PC-9 (cell line): ENCODE data around the gene NTF4. TPM values are rescaled to one million over a fixed set of nuclear protein-coding genes. Genes with fewer than 3 reads are reported as not detected.
"Not testable (repeated sequence)": the region's sequence is repeated elsewhere in the genome, so short reads cannot be mapped to it uniquely, and the experiment has no call there.

Experiments
- BruUV-seq: library from RNA; stranded (reverse); fragments of 400-500 nt; replicated peaks from 2 replicates; lab custom pipeline; 2021; lab: Mats Ljungman, UMichigan
- CTCF ChIA-PET: fragments of 300-600 bp; sonication (Branson Sonifier 250); formaldehyde crosslinking; loops from one replicate; lab custom pipeline; 2022; ENCODE audit warnings: antibody characterized with exemption; lab: Charles Lee
- POLR2A ChIA-PET: fragments of 300-600 bp; sonication (Branson Sonifier 250); formaldehyde crosslinking; loops from one replicate; lab custom pipeline; 2022; ENCODE audit warnings: antibody characterized with exemption; ENCODE audit not compliant: unreplicated experiment; lab: Charles Lee
- DNase-seq, 2 experiments: peaks; one replicate each; pipeline versions ENCODE4 v3.0.0 to v3.0.0-alpha.2; 2015 to 2022; ENCODE audit warnings: mixed read lengths in 1 of 2
- H2AFZ ChIP-seq: fragments of 200-600 bp; sonication (generic); 2 replicates; pipeline ENCODE4 v1.8.1; 2017; ENCODE audit warnings: antibody characterized with exemption
- H3F3A ChIP-seq: fragments of 200-600 bp; sonication (generic); 2 replicates; pipeline ENCODE4 v1.8.1; 2017; ENCODE audit warnings: antibody characterized with exemption, mild to moderate bottlenecking, low read depth; ENCODE audit not compliant: insufficient read depth
- H3K27ac ChIP-seq: fragments of 200-600 bp; sonication (generic); 2 replicates; pipeline ENCODE4 v1.6.1; 2016; ENCODE audit warnings: mixed run types
- H3K27me3 ChIP-seq: fragments of 200-600 bp; sonication (generic); 2 replicates; pipeline ENCODE4 v1.6.1; 2016; ENCODE audit warnings: low read depth, mixed run types; ENCODE audit not compliant: insufficient read depth
- H3K36me3 ChIP-seq: fragments of 200-600 bp; sonication (generic); 2 replicates; pipeline ENCODE4 v1.6.1; 2016; ENCODE audit warnings: low read depth, mixed run types
- H3K4me1 ChIP-seq: fragments of 200-600 bp; sonication (generic); replicated peaks from 2 replicates; pipeline ENCODE4 v1.6.1; 2016; ENCODE audit warnings: mixed run types; ENCODE audit not compliant: insufficient read depth
- H3K4me2 ChIP-seq: fragments of 200-600 bp; sonication (generic); 2 replicates; pipeline ENCODE4 v1.6.1; 2017; ENCODE audit warnings: mixed run types
- H3K4me3 ChIP-seq: fragments of 200-600 bp; sonication (generic); 2 replicates; pipeline ENCODE4 v1.6.1; 2016; ENCODE audit warnings: mixed run types
- H3K79me2 ChIP-seq: fragments of 200-600 bp; sonication (generic); 2 replicates; pipeline ENCODE4 v1.6.1; 2017; ENCODE audit warnings: low read depth, mixed run types
- H3K9me2 ChIP-seq: fragments of 200-600 bp; sonication (generic); 2 replicates; pipeline ENCODE4 v1.8.1; 2017; ENCODE audit warnings: mild to moderate bottlenecking; ENCODE audit not compliant: insufficient read depth
- H3K9me3 ChIP-seq: fragments of 200-600 bp; sonication (generic); 2 replicates; pipeline ENCODE4 v1.8.1; 2016; ENCODE audit warnings: low read depth; ENCODE audit not compliant: insufficient read depth
- H4K20me1 ChIP-seq: fragments of 200-600 bp; sonication (generic); 2 replicates; pipeline ENCODE4 v1.8.1; 2017; ENCODE audit not compliant: insufficient read depth
- CTCF ChIP-seq: fragments of 200-600 bp; sonication (generic); conservative IDR thresholded peaks from 2 replicates; pipeline ENCODE4 v1.6.1; 2017; ENCODE audit warnings: mixed run types, antibody characterized with exemption, mild to moderate bottlenecking, moderate library complexity
- EZH2 ChIP-seq: fragments of 200-600 bp; sonication (generic); IDR thresholded peaks from 2 replicates; pipeline ENCODE4 v1.8.0; 2017; ENCODE audit warnings: antibody characterized with exemption, low read depth
- intact Hi-C: fragments of 100-400 bp; cut with micrococcal nuclease; formaldehyde crosslinking; loops from one replicate; pipeline ENCODE4 v1.10.0; 2022; ENCODE audit not compliant: unreplicated experiment
- total RNA-seq: library from RNA; stranded (reverse); gene quantifications from 2 replicates; pipeline ENCODE4 v1.2.3, GENCODE V29; 2021

The NTF4 gene
- total RNA-seq, 1 experiment from 2014 or later = 14.0 TPM

GRCh38 chr19:49057636-49058234 lies 6.9 kb downstream of the NTF4 start, which contains the start of gene CGB7:
Gene CGB7 (minus strand): TSS chr19:49057749. CDS start chr19:49055375, 2,374 bp downstream.
- H4K20me1 ChIP-seq = no peaks in the 10 kb centered on the region
- H3K27me3 ChIP-seq = no peaks in the 10 kb centered on the region
- H3F3A ChIP-seq = peaks cover 18% of the 10 kb centered on the region
- CTCF ChIA-PET = interaction anchor here (1.0 kb wide), 1 partner anchor 65 kb away, joined by 3 read pairs; the partner anchor contains the start of gene GYS1
- no peaks in the 10 kb centered on the region for H3K36me3 ChIP-seq
- peak within 1 kb of the TSS; percentile 94 for H3K4me2 ChIP-seq
- H2AFZ ChIP-seq = peak within 1 kb of the TSS; percentile 94
- no peaks in the 10 kb centered on the region for H3K9me3 ChIP-seq
- BruUV-seq = no TSS peak
- H3K4me3 ChIP-seq = peak within 1 kb of the TSS; percentile 63
- H3K27ac ChIP-seq = no peak within 1 kb of the TSS
- no peak for TF ChIP-seq CTCF
- no peak for TF ChIP-seq EZH2
- H3K79me2 ChIP-seq = no peaks in the 10 kb centered on the region
- POLR2A ChIA-PET = interaction anchor here (0.6 to 0.7 kb wide), 3 partner anchors 64 to 948 kb away, joined by 3 to 4 read pairs (median 3); partner anchors contain the start of gene GYS1
- intact Hi-C loops = loop anchor here (5.0 kb wide), 1 partner anchor 40 kb away; the partner anchor contains the start of gene LHB
- DNase-seq = peak in 1 of 2 experiments; percentile 81
- H3K9me2 ChIP-seq = no peaks in the 10 kb centered on the region
- 0 out of 2 replicates have a peak, but pooled peaks cover 10% of the 10 kb centered on the region for H3K4me1 ChIP-seq

- H2AFZ ChIP-seq, H3K27ac ChIP-seq, H3K9me2 ChIP-seq, DNase-seq, H3K9me3 ChIP-seq, H3K27me3 ChIP-seq, H3K36me3 ChIP-seq, H4K20me1 ChIP-seq, H3K79me2 ChIP-seq: not testable (repeated sequence)
- TSS peak; percentile 32 for BruUV-seq
- H3K4me2 ChIP-seq = peak overlapping the region; percentile 94
- ChIA-PET CTCF (interaction anchor here (1.0 kb wide), 1 partner anchor 64 kb away, joined by 3 read pairs; the partner anchor contains the start of gene GYS1), POLR2A (interaction anchor here (0.6 to 0.7 kb wide), 2 partner anchors 64 to 897 kb away, joined by 3 read pairs; partner anchors contain the start of gene GYS1)
- intact Hi-C loops = loop anchor here (5.0 kb wide), 1 partner anchor 40 kb away; the partner anchor contains the start of gene LHB
- peaks cover 22% of the 10 kb centered on the region for H3F3A ChIP-seq
- peak overlapping the region; percentile 63 for H3K4me3 ChIP-seq
- 0 out of 2 replicates have a peak, but pooled peaks cover 10% of the 10 kb centered on the region for H3K4me1 ChIP-seq
These were observed 7.6 kb downstream of the NTF4 start for GRCh38 chr19:49056902-49057596.

- POLR2A ChIA-PET = interaction anchor here (0.5 to 0.8 kb wide), 3 partner anchors 69 to 273 kb away, joined by 3 to 14 read pairs (median 4); no protein-coding TSS in a partner anchor
- no peaks in the 10 kb centered on the region for H4K20me1 ChIP-seq
- intact Hi-C loops = loop anchor here (5.0 kb wide), 1 partner anchor 39 kb away; the partner anchor contains the start of gene LHB
- H3K79me2 ChIP-seq = no peaks in the 10 kb centered on the region
- peak overlapping the region; percentile 94 for H2AFZ ChIP-seq
- no peaks in the 10 kb centered on the region for H3K9me2 ChIP-seq
- no peaks in the 10 kb centered on the region for H3K36me3 ChIP-seq
- peak; percentile 54 to 77 for DNase-seq
- TSS peak; percentile 48 for BruUV-seq
- H3K4me3 ChIP-seq = peak overlapping the region; percentile 63
- no peaks in the 10 kb centered on the region for H3K27me3 ChIP-seq
- no peak for TF ChIP-seq EZH2
- peak; percentile 78 for TF ChIP-seq CTCF
- H3K9me3 ChIP-seq = no peaks in the 10 kb centered on the region
- H3F3A ChIP-seq = peaks cover 22% of the 10 kb centered on the region
- 0 out of 2 replicates have a peak, but pooled peaks cover 10% of the 10 kb centered on the region for H3K4me1 ChIP-seq
- CTCF ChIA-PET = interaction anchor here (0.7 to 0.9 kb wide), 2 partner anchors 17 to 532 kb away, joined by 3 to 5 read pairs; no protein-coding TSS in a partner anchor
- H3K27ac ChIP-seq = no peak overlapping the region
- H3K4me2 ChIP-seq = peak overlapping the region; percentile 94
These were observed 8.3 kb downstream of the NTF4 start for GRCh38 chr19:49056101-49056901.

GRCh38 chr19:49050376-49051033 lies 14.1 kb downstream of the NTF4 start:
- H3K27me3 ChIP-seq, H3K4me1 ChIP-seq, H3K36me3 ChIP-seq, POLR2A ChIA-PET, H3K4me3 ChIP-seq, CTCF ChIA-PET, H3K9me3 ChIP-seq, H2AFZ ChIP-seq, H4K20me1 ChIP-seq, H3F3A ChIP-seq, H3K9me2 ChIP-seq, H3K79me2 ChIP-seq, intact Hi-C loops, H3K27ac ChIP-seq: not testable (repeated sequence)
- TSS peak; percentile 50 for BruUV-seq
- peak overlapping the region; percentile 47 for H3K4me2 ChIP-seq
- DNase-seq = peak; percentile 82
